B cell (primary cell): ENCODE measurements around the gene SEC14L6. TPM values are rescaled to one million over a fixed set of nuclear protein-coding genes. Genes with fewer than 3 reads are reported as not detected.

Experiments
- ATAC-seq: fragments of 200-7000 bp; cut with Tn5 transposase; one replicate; pipeline ENCODE4 v1.10.0; 2021; ENCODE audit warnings: low read depth, mild to moderate bottlenecking, moderate number of reproducible peaks, moderate library complexity
- CTCF ChIA-PET: fragments of 350-600 bp; sonication (Branson Sonifier 250); formaldehyde crosslinking; loops from one replicate; lab custom pipeline; 2021; ENCODE audit warnings: antibody characterized with exemption, inconsistent platforms; lab: Charles Lee
- POLR2A ChIA-PET: fragments of 350-600 bp; sonication (Branson Sonifier 250); formaldehyde crosslinking; loops from one replicate; lab custom pipeline; 2021; ENCODE audit warnings: antibody characterized with exemption; lab: Charles Lee
- DNase-seq: peaks from one replicate; pipeline ENCODE4 v3.0.0; 2013
- H2AFZ ChIP-seq: 2 replicates; pipeline ENCODE4 v1.6.1; 2012; ENCODE audit warnings: mild to moderate bottlenecking, low read depth, low read length; ENCODE audit not compliant: insufficient read depth, poor library complexity, severe bottlenecking
- H3K27ac ChIP-seq, 2 donors: 1 replicate in 1 of 2; 2 replicates in 1 of 2; pipeline ENCODE4 v1.5.1; 2012 to 2013; ENCODE audit warnings: low read length in 2 of 2, mild to moderate bottlenecking in 2 of 2, moderate library complexity in 1 of 2
- H3K27me3 ChIP-seq, 4 experiments: fragments of 200-600 bp in 1 of 4; sonication (generic) in 1 of 4; replicated peaks in 1 of 4; 1 replicate in 2 of 4; 2 replicates in 2 of 4; pipeline versions ENCODE4 v1.6.1 to v1.7.0; 2013 to 2016; ENCODE audit warnings: low read length in 3 of 4, mild to moderate bottlenecking in 2 of 4, mixed read lengths in 1 of 4, moderate library complexity in 1 of 4; ENCODE audit not compliant: insufficient read depth in 4 of 4, control insufficient read depth in 3 of 4; ENCODE audit errors: control extremely low read depth in 1 of 4
- H3K36me3 ChIP-seq, 2 experiments: replicated peaks in 1 of 2; 1 replicate in 1 of 2; 2 replicates in 1 of 2; pipeline versions ENCODE4 v1.6.1 to v1.7.1; 2013; ENCODE audit warnings: low read length in 1 of 2; ENCODE audit not compliant: insufficient read depth in 2 of 2, control insufficient read depth in 1 of 2; ENCODE audit errors: control extremely low read depth in 1 of 2, extremely low read depth in 1 of 2
- H3K4me1 ChIP-seq, 2 donors: fragments of 200-600 bp in 1 of 2; sonication (generic) in 1 of 2; 1 replicate in 1 of 2; 2 replicates in 1 of 2; pipeline versions ENCODE4 v1.5.1 to v1.6.1; 2013 to 2017; ENCODE audit warnings: low read length in 2 of 2; ENCODE audit not compliant: control insufficient read depth in 2 of 2, insufficient read depth in 2 of 2
- H3K4me2 ChIP-seq: replicated peaks from 2 replicates; pipeline ENCODE3; 2012; ENCODE audit warnings: mild to moderate bottlenecking, low read depth, low read length; ENCODE audit not compliant: poor library complexity, severe bottlenecking
- H3K4me3 ChIP-seq, 5 experiments: fragments of 200-600 bp in 1 of 5; sonication (generic) in 1 of 5; 1 replicate in 3 of 5; 2 replicates in 2 of 5; pipeline versions ENCODE4 v1.5.1 to v1.7.0; 2011 to 2016; ENCODE audit warnings: low read length in 4 of 5, mild to moderate bottlenecking in 4 of 5, low read depth in 2 of 5, control low read depth in 1 of 5, moderate library complexity in 1 of 5; ENCODE audit not compliant: insufficient read depth in 1 of 5; ENCODE audit errors: control extremely low read depth in 1 of 5, extremely low read depth in 1 of 5
- H3K79me2 ChIP-seq: fragments of 200-600 bp; sonication (generic); one replicate; pipeline ENCODE4 v1.6.0; 2016; ENCODE audit warnings: low read length; ENCODE audit not compliant: control insufficient read depth, insufficient read depth
- H3K9ac ChIP-seq: fragments of 200-600 bp; sonication (generic); 2 replicates; pipeline ENCODE4 v1.6.1; 2017; ENCODE audit warnings: mild to moderate bottlenecking, low read length, moderate library complexity
- H3K9me3 ChIP-seq, 3 donors: one replicate each; pipeline versions ENCODE4 v1.6.1 to v1.7.1; 2013; ENCODE audit warnings: low read length in 2 of 3; ENCODE audit not compliant: control insufficient read depth in 2 of 3, insufficient read depth in 1 of 3; ENCODE audit errors: control extremely low read depth in 1 of 3
- H4K20me1 ChIP-seq: 2 replicates; pipeline ENCODE4 v1.6.0; 2012; ENCODE audit warnings: mild to moderate bottlenecking, low read length; ENCODE audit not compliant: insufficient read depth, control insufficient read depth, poor library complexity, severe bottlenecking
- H3K27ac Mint-ChIP-seq: one replicate; pipeline ENCODE4 v1.8.0; 2021; ENCODE audit warnings: mixed read lengths
- H3K27me3 Mint-ChIP-seq: one replicate; pipeline ENCODE4 v1.8.0; 2021; ENCODE audit warnings: mixed read lengths
- H3K4me1 Mint-ChIP-seq: one replicate; pipeline ENCODE4 v1.8.0; 2021; ENCODE audit warnings: mixed read lengths
- H3K4me3 Mint-ChIP-seq: one replicate; pipeline ENCODE4 v1.8.0; 2021; ENCODE audit warnings: mixed read lengths
- H3K9me3 Mint-ChIP-seq: one replicate; pipeline ENCODE4 v1.8.0; 2022; ENCODE audit warnings: mixed read lengths; ENCODE audit not compliant: insufficient read depth
- EZH2 ChIP-seq: IDR thresholded peaks from 2 replicates; pipeline ENCODE4 v1.6.1; 2012; ENCODE audit warnings: borderline replicate concordance, low read depth, mild to moderate bottlenecking, moderate library complexity, low read length; ENCODE audit not compliant: insufficient read depth, poor library complexity, severe bottlenecking
- whole genome bisulfite sequencing: methylation state at CpG from one replicate; pipeline ENCODE4 v1.1.5; 2013; ENCODE audit warnings: missing lambda C conversion rate; ENCODE audit not compliant: insufficient coverage; 5-methylcytosine and 5-hydroxymethylcytosine counted together
- intact Hi-C: fragments of 100-400 bp; cut with micrococcal nuclease; formaldehyde crosslinking; loops from one replicate; pipeline ENCODE4 v1.10.0; 2022
- polyA plus RNA-seq: library from polyadenylated mRNA; depleted of rRNA; stranded (reverse); fragments of >200 nt; gene quantifications from 2 replicates; pipeline ENCODE4 v1.2.3, GENCODE V29; 2012
- total RNA-seq, 2 donors: library from RNA; stranded (reverse); fragments of 120-200 nt in 1 of 2; gene quantifications; 1 replicate in 1 of 2; 2 replicates in 1 of 2; pipeline versions ENCODE4 v1.2.3 to v1.2.4, GENCODE V29; 2013 to 2022
- TF ChIP-seq, protein P1 (sequence below): fragments of 200-600 bp; IDR thresholded peaks from one replicate; pipeline ENCODE4 v1.8.0; 2022; ENCODE audit warnings: antibody characterized with exemption, mild to moderate bottlenecking

Gene SEC14L6
- total and polyA plus RNA-seq, 2 donors (not counting 1 experiment from before 2014, with no cell fraction given) = not detected

GRCh38 chr22:30511911-30512310 lies 34.6 kb downstream of the SEC14L6 start:
- peaks cover 0 to 11% (median 0%) of the 10 kb centered on the region in 3 donors for H3K9me3 ChIP-seq
- no peak overlapping the region for H3K4me3 ChIP-seq
- intact Hi-C loops = no loop called here
- no peak overlapping the region for H3K4me3 Mint-ChIP-seq
- peaks cover 2% of the 10 kb centered on the region for H3K27me3 Mint-ChIP-seq
- ATAC-seq (no peak), DNase-seq (no peak)
- H3K27ac Mint-ChIP-seq = no peak overlapping the region
- H3K9me3 Mint-ChIP-seq = no peaks in the 10 kb centered on the region
- ChIA-PET POLR2A (no interaction called here), CTCF (no interaction called here)
- H3K27me3 ChIP-seq = no peaks in the 10 kb centered on the region
- no peak overlapping the region for H3K4me2 ChIP-seq
- no peak overlapping the region for H2AFZ ChIP-seq
- TF ChIP-seq, protein P1, sequence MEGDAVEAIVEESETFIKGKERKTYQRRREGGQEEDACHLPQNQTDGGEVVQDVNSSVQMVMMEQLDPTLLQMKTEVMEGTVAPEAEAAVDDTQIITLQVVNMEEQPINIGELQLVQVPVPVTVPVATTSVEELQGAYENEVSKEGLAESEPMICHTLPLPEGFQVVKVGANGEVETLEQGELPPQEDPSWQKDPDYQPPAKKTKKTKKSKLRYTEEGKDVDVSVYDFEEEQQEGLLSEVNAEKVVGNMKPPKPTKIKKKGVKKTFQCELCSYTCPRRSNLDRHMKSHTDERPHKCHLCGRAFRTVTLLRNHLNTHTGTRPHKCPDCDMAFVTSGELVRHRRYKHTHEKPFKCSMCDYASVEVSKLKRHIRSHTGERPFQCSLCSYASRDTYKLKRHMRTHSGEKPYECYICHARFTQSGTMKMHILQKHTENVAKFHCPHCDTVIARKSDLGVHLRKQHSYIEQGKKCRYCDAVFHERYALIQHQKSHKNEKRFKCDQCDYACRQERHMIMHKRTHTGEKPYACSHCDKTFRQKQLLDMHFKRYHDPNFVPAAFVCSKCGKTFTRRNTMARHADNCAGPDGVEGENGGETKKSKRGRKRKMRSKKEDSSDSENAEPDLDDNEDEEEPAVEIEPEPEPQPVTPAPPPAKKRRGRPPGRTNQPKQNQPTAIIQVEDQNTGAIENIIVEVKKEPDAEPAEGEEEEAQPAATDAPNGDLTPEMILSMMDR = no peak
- TF ChIP-seq EZH2 = no peak
- 97% methylated on average over 6 of the region's 7 CpGs for WGBS
- H4K20me1 ChIP-seq = no peaks in the 10 kb centered on the region
- no peaks in the 10 kb centered on the region for H3K4me1 Mint-ChIP-seq
- no peaks in the 10 kb centered on the region for H3K4me1 ChIP-seq
- H3K36me3 ChIP-seq = no peaks in the 10 kb centered on the region
- H3K79me2 ChIP-seq = no peaks in the 10 kb centered on the region
- H3K27ac ChIP-seq = no peak overlapping the region
- H3K9ac ChIP-seq = no peak overlapping the region

GRCh38 chr22:30511109-30511508 lies 35.4 kb downstream of the SEC14L6 start:
- Histone ChIP-seq H3K27me3 (peaks cover 0 to 5% (median 2%) of the 10 kb centered on the region in 4 experiments), H4K20me1 (no peaks in the 10 kb centered on the region), H3K4me1 (no peaks in the 10 kb centered on the region), H2AFZ (no peak overlapping the region), H3K27ac (no peak overlapping the region), H3K9me3 (peaks cover 0 to 11% (median 0%) of the 10 kb centered on the region in 3 donors), H3K4me3 (no peak overlapping the region), H3K79me2 (no peaks in the 10 kb centered on the region), H3K9ac (no peak overlapping the region), H3K36me3 (no peaks in the 10 kb centered on the region), H3K4me2 (no peak overlapping the region)
- DNase-seq = no peak
- Mint-ChIP-seq H3K27ac (no peak overlapping the region), H3K9me3 (no peaks in the 10 kb centered on the region), H3K4me3 (no peak overlapping the region), H3K4me1 (no peaks in the 10 kb centered on the region), H3K27me3 (peaks cover 4% of the 10 kb centered on the region)
- TF ChIP-seq EZH2 = no peak
- TF ChIP-seq, protein P1 = no peak
- ChIA-PET POLR2A (no interaction called here), CTCF (no interaction called here)
- 97% methylated on average over 9 of the region's 9 CpGs for WGBS
- intact Hi-C loops = no loop called here
- ATAC-seq = no peak
